Thyroid gland (tissue), 4 donors: Measurements from ENCODE around the gene PAX3.

Experiments used
- POLR2A ChIP-seq, 2 donors: fragments of 450-650 bp; IDR thresholded peaks; one replicate each; pipeline ENCODE4 v1.6.1; 2017; ENCODE audit warnings: antibody characterized with exemption in 2 of 2, mild to moderate bottlenecking in 2 of 2, moderate library complexity in 1 of 2
- TF ChIP-seq, protein P1 (sequence below), 6 experiments: fragments of 200-600 bp in 3 of 6; fragments of 450-650 bp in 3 of 6; sonication (generic) in 3 of 6; IDR thresholded peaks; one replicate each; pipeline ENCODE4 v1.5.1; 2016 to 2019; ENCODE audit warnings: antibody characterized with exemption in 6 of 6, mild to moderate bottlenecking in 2 of 6, inconsistent platforms in 1 of 6, moderate library complexity in 1 of 6

DNA sequence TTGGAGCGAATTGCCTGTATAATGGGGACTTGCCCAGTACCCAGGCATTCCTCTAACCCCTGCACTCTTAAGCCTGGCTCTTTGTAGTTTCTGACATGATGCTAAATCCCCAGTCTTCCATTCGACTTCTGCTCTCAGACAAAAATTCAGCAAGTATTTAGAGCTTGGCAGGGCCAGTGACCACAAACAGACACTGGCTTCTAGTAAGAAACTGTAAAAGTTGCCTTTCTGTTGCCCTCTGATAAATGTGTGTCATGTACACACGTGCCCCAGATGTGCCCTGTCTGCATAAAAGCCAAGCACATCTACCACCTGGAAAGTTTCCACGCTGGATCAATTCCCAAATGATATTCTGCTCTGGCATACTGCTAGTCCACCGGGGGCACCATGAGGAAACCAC is 18.0 kb downstream of the PAX3 start:
- TF ChIP-seq, protein P1, sequence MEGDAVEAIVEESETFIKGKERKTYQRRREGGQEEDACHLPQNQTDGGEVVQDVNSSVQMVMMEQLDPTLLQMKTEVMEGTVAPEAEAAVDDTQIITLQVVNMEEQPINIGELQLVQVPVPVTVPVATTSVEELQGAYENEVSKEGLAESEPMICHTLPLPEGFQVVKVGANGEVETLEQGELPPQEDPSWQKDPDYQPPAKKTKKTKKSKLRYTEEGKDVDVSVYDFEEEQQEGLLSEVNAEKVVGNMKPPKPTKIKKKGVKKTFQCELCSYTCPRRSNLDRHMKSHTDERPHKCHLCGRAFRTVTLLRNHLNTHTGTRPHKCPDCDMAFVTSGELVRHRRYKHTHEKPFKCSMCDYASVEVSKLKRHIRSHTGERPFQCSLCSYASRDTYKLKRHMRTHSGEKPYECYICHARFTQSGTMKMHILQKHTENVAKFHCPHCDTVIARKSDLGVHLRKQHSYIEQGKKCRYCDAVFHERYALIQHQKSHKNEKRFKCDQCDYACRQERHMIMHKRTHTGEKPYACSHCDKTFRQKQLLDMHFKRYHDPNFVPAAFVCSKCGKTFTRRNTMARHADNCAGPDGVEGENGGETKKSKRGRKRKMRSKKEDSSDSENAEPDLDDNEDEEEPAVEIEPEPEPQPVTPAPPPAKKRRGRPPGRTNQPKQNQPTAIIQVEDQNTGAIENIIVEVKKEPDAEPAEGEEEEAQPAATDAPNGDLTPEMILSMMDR (IDR thresholded peaks at IDR 0.05), result no peak
- no peak for TF ChIP-seq POLR2A (IDR thresholded peaks at IDR 0.05)
